HEK293T (cell line): ENCODE results near the gene LRRC55.

Experiments
- CTCF ChIA-PET: fragments of 350-600 bp; formaldehyde crosslinking; extraction: SDS; loops from one replicate; lab custom pipeline; 2021; ENCODE audit warnings: antibody characterized with exemption, inconsistent platforms; lab: Yijun Ruan, JAX
- POLR2A ChIA-PET: fragments of 350-600 bp; formaldehyde crosslinking; extraction: SDS; loops from one replicate; lab custom pipeline; 2020; ENCODE audit warnings: antibody characterized with exemption, inconsistent platforms; lab: Yijun Ruan, JAX
- DNase-seq: peaks from one replicate; pipeline ENCODE4 v3.0.0; 2012; ENCODE audit warnings: mixed read lengths; ENCODE audit errors: extremely low spot score
- ARNT ChIP-seq: fragments of 450-650 bp; IDR thresholded peaks from 2 replicates; pipeline ENCODE4 v1.6.1; 2017; ENCODE audit warnings: mild to moderate bottlenecking
- BHLHE40 ChIP-seq: fragments of 450-650 bp; IDR thresholded peaks from 2 replicates; pipeline ENCODE4 v1.6.1; 2016; ENCODE audit warnings: mild to moderate bottlenecking, moderate library complexity, borderline replicate concordance
- CTBP1 ChIP-seq: fragments of 450-650 bp; IDR thresholded peaks from 2 replicates; pipeline ENCODE4 v1.6.1; 2016; ENCODE audit warnings: borderline replicate concordance
- ELF4 ChIP-seq: fragments of 450-650 bp; IDR thresholded peaks from 2 replicates; pipeline ENCODE4 v1.6.1; 2017; ENCODE audit warnings: antibody characterized with exemption
- FOXA1 ChIP-seq: fragments of 450-650 bp; IDR thresholded peaks from 2 replicates; pipeline ENCODE4 v1.6.1; 2016; ENCODE audit warnings: mild to moderate bottlenecking
- FOXK2 ChIP-seq: fragments of 450-650 bp; IDR thresholded peaks from 2 replicates; pipeline ENCODE4 v1.6.1; 2016; ENCODE audit warnings: mild to moderate bottlenecking
- FOXM1 ChIP-seq: fragments of 450-650 bp; IDR thresholded peaks from 2 replicates; pipeline ENCODE4 v1.6.1; 2017; ENCODE audit warnings: mild to moderate bottlenecking, borderline replicate concordance
- HDGF ChIP-seq: fragments of 450-650 bp; IDR thresholded peaks from 2 replicates; pipeline ENCODE4 v1.6.1; 2017; ENCODE audit warnings: antibody characterized with exemption, borderline replicate concordance
- L3MBTL2 ChIP-seq: fragments of 450-650 bp; conservative IDR thresholded peaks from 2 replicates; pipeline ENCODE4 v1.6.1; 2016; ENCODE audit warnings: mild to moderate bottlenecking
- LEF1 ChIP-seq: fragments of 450-650 bp; IDR thresholded peaks from 2 replicates; pipeline ENCODE4 v1.6.1; 2017; ENCODE audit warnings: mild to moderate bottlenecking, borderline replicate concordance
- NFRKB ChIP-seq: fragments of 450-650 bp; IDR thresholded peaks from 2 replicates; pipeline ENCODE4 v1.6.1; 2016; ENCODE audit warnings: mild to moderate bottlenecking, moderate library complexity
- PKNOX1 ChIP-seq: fragments of 450-650 bp; IDR thresholded peaks from 2 replicates; pipeline ENCODE4 v1.6.1; 2016
- SP1 ChIP-seq: fragments of 450-650 bp; IDR thresholded peaks from 2 replicates; pipeline ENCODE4 v1.6.1; 2017
- SUZ12 ChIP-seq: fragments of 450-650 bp; IDR thresholded peaks from 2 replicates; pipeline ENCODE4 v1.6.1; 2016; ENCODE audit warnings: mild to moderate bottlenecking
- TARDBP ChIP-seq: fragments of 450-650 bp; IDR thresholded peaks from 2 replicates; pipeline ENCODE4 v1.6.1; 2016
- ZNF384 ChIP-seq: fragments of 450-650 bp; IDR thresholded peaks from 2 replicates; pipeline ENCODE4 v1.6.1; 2016

Gene LRRC55

GRCh38 chr11:57191311-57192219 is 9.8 kb downstream of the LRRC55 start:
- POLR2A ChIA-PET: no interaction called here
- CTCF ChIA-PET: no interaction called here
- no peak for DNase-seq
- TF ChIP-seq ZNF384 (no peak), NFRKB (no peak), HDGF (no peak), FOXM1 (no peak), PKNOX1 (no peak), SUZ12 (no peak), LEF1 (no peak), L3MBTL2 (no peak), SP1 (no peak)

- POLR2A ChIA-PET: no interaction called here
- DNase-seq: no peak
- no peak for TF ChIP-seq TARDBP
- TF ChIP-seq LEF1: no peak
- TF ChIP-seq ZNF384: no peak
- TF ChIP-seq SP1: no peak
- TF ChIP-seq FOXM1: no peak
- TF ChIP-seq ELF4: no peak
- no peak for TF ChIP-seq FOXK2
- no peak for TF ChIP-seq NFRKB
- no peak for TF ChIP-seq L3MBTL2
- TF ChIP-seq FOXA1: no peak
- CTCF ChIA-PET: no interaction called here
These were observed 10.6 kb downstream of the LRRC55 start for GRCh38 chr11:57192316-57192715.

- ChIA-PET CTCF (interaction anchor here (0.6 kb wide), 1 partner anchor 1457 kb away, joined by 4 read pairs; no protein-coding TSS in a partner anchor), POLR2A (interaction anchor here (0.6 kb wide), 1 partner anchor 320 kb away, joined by 3 read pairs; no protein-coding TSS in a partner anchor)
- DNase-seq: no peak
- TF ChIP-seq PKNOX1 (no peak), ARNT (no peak), FOXM1 (no peak), HDGF (no peak), BHLHE40 (no peak), NFRKB (no peak), SP1 (no peak), CTBP1 (no peak), SUZ12 (no peak), L3MBTL2 (no peak), LEF1 (no peak), TARDBP (no peak)
These were observed 14.8 kb downstream of the LRRC55 start for GRCh38 chr11:57196596-57196995.

GRCh38 chr11:57197762-57198161 is 16.0 kb downstream of the LRRC55 start:
- TF ChIP-seq L3MBTL2: no peak
- TF ChIP-seq ELF4: no peak
- no peak for TF ChIP-seq FOXA1
- DNase-seq: no peak
- CTCF ChIA-PET: interaction anchor here (0.8 kb wide), 1 partner anchor 1327 kb away, joined by 3 read pairs; no protein-coding TSS in a partner anchor
- POLR2A ChIA-PET: no interaction called here

GRCh38 chr11:57199330-57199729 is 17.6 kb downstream of the LRRC55 start:
- ChIA-PET CTCF (no interaction called here), POLR2A (no interaction called here)
- TF ChIP-seq ELF4 (no peak), NFRKB (no peak), FOXK2 (no peak), TARDBP (no peak), FOXA1 (no peak), PKNOX1 (no peak), L3MBTL2 (no peak), ARNT (no peak), SP1 (no peak), BHLHE40 (no peak), SUZ12 (no peak), HDGF (no peak), FOXM1 (no peak)
- DNase-seq: no peak

GRCh38 chr11:57200917-57201316 is 19.2 kb downstream of the LRRC55 start:
- no peak for TF ChIP-seq LEF1
- POLR2A ChIA-PET: no interaction called here
- no peak for DNase-seq
- CTCF ChIA-PET: no interaction called here

GRCh38 chr11:57202281-57202680 is 20.5 kb downstream of the LRRC55 start:
- no peak for TF ChIP-seq LEF1
- TF ChIP-seq CTBP1: no peak
- no peak for TF ChIP-seq ELF4
- TF ChIP-seq PKNOX1: no peak
- TF ChIP-seq NFRKB: no peak
- no peak for TF ChIP-seq TARDBP
- TF ChIP-seq SP1: no peak
- TF ChIP-seq ARNT: no peak
- TF ChIP-seq FOXM1: no peak
- no peak for TF ChIP-seq HDGF
- TF ChIP-seq FOXA1: no peak
- DNase-seq: no peak
- POLR2A ChIA-PET: no interaction called here
- CTCF ChIA-PET: no interaction called here
